Peyer's patch (tissue), 4 donors: ENCODE measurements around the gene PDXP. TPM values are rescaled to one million over a fixed set of nuclear protein-coding genes. Genes with fewer than 3 reads are reported as not detected.

Experiments
- DNase-seq, 3 donors: peaks; one replicate each; pipeline ENCODE4 v3.0.0-alpha.2; 2017 to 2019
- H3K27ac ChIP-seq, 4 donors: fragments of 200-600 bp; sonication (generic); one replicate each; pipeline ENCODE4 v1.5.1; 2016 to 2019
- H3K27me3 ChIP-seq, 2 donors: fragments of 200-600 bp; sonication (generic); one replicate each; pipeline ENCODE4 v1.5.1; 2019
- H3K36me3 ChIP-seq, 3 donors: fragments of 200-600 bp; sonication (generic); one replicate each; pipeline ENCODE4 v1.5.1; 2016 to 2019
- H3K4me1 ChIP-seq, 4 donors: fragments of 200-600 bp; sonication (generic); one replicate each; pipeline ENCODE4 v1.5.1; 2016 to 2019
- H3K4me3 ChIP-seq, 4 donors: fragments of 200-600 bp; sonication (generic); 1 replicate in 3 of 4; 2 replicates in 1 of 4; pipeline ENCODE4 v1.5.1; 2016 to 2019; ENCODE audit warnings: mild to moderate bottlenecking in 1 of 4
- H3K9me3 ChIP-seq, 4 donors: fragments of 200-600 bp; sonication (generic); one replicate each; pipeline ENCODE4 v1.5.1; 2016 to 2019; ENCODE audit warnings: mild to moderate bottlenecking in 1 of 4
- CTCF ChIP-seq, 6 experiments: fragments of 450-650 bp in 4 of 6; fragments of 200-600 bp in 2 of 6; sonication (generic) in 1 of 6; IDR thresholded peaks; one replicate each; pipeline ENCODE4 v1.5.1; 2017 to 2019; ENCODE audit warnings: antibody characterized with exemption in 6 of 6, mild to moderate bottlenecking in 3 of 6, moderate library complexity in 1 of 6
- POLR2A ChIP-seq, 2 donors: fragments of 450-650 bp; IDR thresholded peaks; one replicate each; pipeline ENCODE4 v1.5.1; 2017; ENCODE audit warnings: antibody characterized with exemption in 2 of 2, mild to moderate bottlenecking in 2 of 2, moderate library complexity in 2 of 2
- total RNA-seq, 4 donors: library from RNA; depleted of rRNA; stranded (reverse); fragments of >200 nt; gene quantifications; one replicate each; pipeline ENCODE4 v1.1.0, GENCODE V29; 2016

The PDXP gene
- total RNA-seq, 4 donors from 2014 or later, result 19.0 to 146 (median 111) TPM

DNA sequence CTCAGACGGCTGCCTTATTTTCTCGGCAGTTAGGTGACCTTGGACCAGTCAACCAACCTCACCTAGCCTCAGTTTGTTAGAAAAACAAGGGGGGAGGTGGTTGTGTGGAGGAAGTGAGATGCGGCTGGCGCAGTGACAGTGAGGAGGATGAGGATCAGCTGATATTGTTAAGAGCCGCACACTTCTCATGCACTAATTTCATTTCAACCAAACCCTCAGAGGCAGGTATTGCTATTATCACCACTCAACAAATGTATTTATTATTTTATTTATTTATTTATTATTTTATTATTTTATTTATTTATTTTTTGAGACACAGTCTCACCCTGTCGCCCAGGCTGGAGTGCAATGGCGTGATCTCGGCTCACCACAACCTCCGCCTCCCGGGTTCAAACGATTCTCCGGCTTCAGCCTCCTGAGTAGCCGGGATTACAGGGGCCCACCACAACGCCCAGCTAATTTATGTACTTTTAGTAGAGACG is 19.0 kb downstream of the PDXP start:
- H3K27me3 ChIP-seq, result no peaks in the 10 kb centered on the region
- H3K9me3 ChIP-seq, result no peaks in the 10 kb centered on the region
- peaks cover 3 to 66% (median 16%) of the 10 kb centered on the region in 4 donors for H3K4me1 ChIP-seq
- no peaks in the 10 kb centered on the region for H3K36me3 ChIP-seq
- no peak for DNase-seq
- TF ChIP-seq POLR2A (IDR thresholded peaks at IDR 0.05), result no peak
- no peak for TF ChIP-seq CTCF (IDR thresholded peaks at IDR 0.05)
- H3K27ac ChIP-seq, result peak overlapping the region; percentile 90 to 98 (median 92)
- H3K4me3 ChIP-seq, result peak overlapping the region; percentile 50 to 68 (median 62)

DNA sequence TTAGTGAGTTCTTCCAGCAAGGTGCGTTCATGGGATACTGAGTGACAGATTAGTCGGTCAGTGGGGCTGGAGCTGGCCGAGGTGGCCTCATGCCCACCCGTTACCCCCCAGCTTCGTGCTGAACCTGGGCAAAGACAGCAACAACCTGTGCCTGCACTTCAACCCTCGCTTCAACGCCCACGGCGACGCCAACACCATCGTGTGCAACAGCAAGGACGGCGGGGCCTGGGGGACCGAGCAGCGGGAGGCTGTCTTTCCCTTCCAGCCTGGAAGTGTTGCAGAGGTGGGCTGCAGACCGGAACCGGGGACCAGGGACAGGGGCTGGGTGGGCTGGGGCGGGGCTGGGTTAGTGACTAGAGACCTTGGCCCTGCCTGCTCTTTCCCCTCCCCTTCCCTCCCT is 19.8 kb downstream of the PDXP start:
- no peaks in the 10 kb centered on the region for H3K36me3 ChIP-seq
- peaks cover 3 to 61% (median 13%) of the 10 kb centered on the region in 4 donors for H3K4me1 ChIP-seq
- DNase-seq, result no peak
- no peaks in the 10 kb centered on the region for H3K27me3 ChIP-seq
- H3K4me3 ChIP-seq, result no peak overlapping the region
- H3K27ac ChIP-seq, result peak overlapping the region in 2 of 4 donors; percentile 21 to 93
- H3K9me3 ChIP-seq, result no peaks in the 10 kb centered on the region
- TF ChIP-seq POLR2A (IDR thresholded peaks at IDR 0.05), result no peak
- no peak for TF ChIP-seq CTCF (IDR thresholded peaks at IDR 0.05)

- Histone ChIP-seq H3K36me3 (no peaks in the 10 kb centered on the region), H3K27ac (no peak overlapping the region), H3K4me1 (peaks cover 0 to 53% (median 10%) of the 10 kb centered on the region in 4 donors), H3K9me3 (no peaks in the 10 kb centered on the region), H3K27me3 (no peaks in the 10 kb centered on the region), H3K4me3 (no peak overlapping the region)
- DNase-seq, result no peak
- TF ChIP-seq POLR2A (IDR thresholded peaks at IDR 0.05) (no peak), CTCF (IDR thresholded peaks at IDR 0.05) (no peak)
These were observed 21.1 kb downstream of the PDXP start for GRCh38 chr22:37679670-37680069.

GRCh38 chr22:37680191-37680851 is 21.8 kb downstream of the PDXP start:
- no peak overlapping the region for H3K27ac ChIP-seq
- H3K9me3 ChIP-seq, result no peaks in the 10 kb centered on the region
- TF ChIP-seq POLR2A (IDR thresholded peaks at IDR 0.05), result no peak
- no peak for TF ChIP-seq CTCF (IDR thresholded peaks at IDR 0.05)
- H3K27me3 ChIP-seq, result no peaks in the 10 kb centered on the region
- peaks cover 0 to 49% (median 10%) of the 10 kb centered on the region in 4 donors for H3K4me1 ChIP-seq
- no peak for DNase-seq
- H3K36me3 ChIP-seq, result no peaks in the 10 kb centered on the region
- H3K4me3 ChIP-seq, result no peak overlapping the region

DNA sequence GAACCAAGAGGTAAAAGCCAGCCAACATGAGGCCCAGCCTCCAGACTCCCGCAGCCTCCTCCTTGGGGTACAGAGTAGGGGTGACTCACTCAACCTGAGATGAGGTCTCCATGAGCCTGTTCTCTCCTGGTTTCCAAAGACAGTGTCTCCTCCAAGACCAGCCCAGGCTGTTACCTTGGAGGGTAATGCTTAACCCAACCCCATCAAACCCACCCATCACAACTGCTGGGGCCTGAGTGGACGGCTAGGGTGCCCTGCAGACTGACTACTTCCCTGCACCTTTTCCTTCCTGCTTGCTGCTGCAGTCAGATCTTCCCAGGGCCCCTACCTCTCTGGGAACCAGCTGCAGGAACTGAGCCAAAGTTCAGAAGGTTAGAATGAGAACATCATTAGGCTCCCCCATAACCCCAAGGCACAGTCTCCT is 22.5 kb downstream of the PDXP start:
- Histone ChIP-seq H3K9me3 (no peaks in the 10 kb centered on the region), H3K27ac (peak overlapping the region in 2 of 4 donors; percentile 14 to 30), H3K36me3 (no peaks in the 10 kb centered on the region), H3K4me3 (no peak overlapping the region), H3K4me1 (peaks cover 0 to 48% (median 10%) of the 10 kb centered on the region in 4 donors), H3K27me3 (no peaks in the 10 kb centered on the region)
- TF ChIP-seq CTCF (IDR thresholded peaks at IDR 0.05) (no peak), POLR2A (IDR thresholded peaks at IDR 0.05) (no peak)
- no peak for DNase-seq
